Gastroesophageal sphincter (tissue), 2 donors: ENCODE results near the gene L3MBTL3.

Source experiments
- EP300 ChIP-seq: sonication (generic); formaldehyde crosslinking; IDR thresholded peaks from one replicate; pipeline ENCODE4 v1.6.1; 2017; ENCODE audit warnings: antibody characterized with exemption, mild to moderate bottlenecking
- POLR2A ChIP-seq, 2 donors: fragments of 450-650 bp; IDR thresholded peaks; one replicate each; pipeline ENCODE4 v1.6.1; 2017; ENCODE audit warnings: antibody characterized with exemption in 2 of 2, mild to moderate bottlenecking in 2 of 2, moderate library complexity in 1 of 2
- POLR2AphosphoS5 ChIP-seq: sonication (generic); formaldehyde crosslinking; IDR thresholded peaks from one replicate; pipeline ENCODE4 v1.6.1; 2017; ENCODE audit warnings: antibody characterized with exemption

DNA sequence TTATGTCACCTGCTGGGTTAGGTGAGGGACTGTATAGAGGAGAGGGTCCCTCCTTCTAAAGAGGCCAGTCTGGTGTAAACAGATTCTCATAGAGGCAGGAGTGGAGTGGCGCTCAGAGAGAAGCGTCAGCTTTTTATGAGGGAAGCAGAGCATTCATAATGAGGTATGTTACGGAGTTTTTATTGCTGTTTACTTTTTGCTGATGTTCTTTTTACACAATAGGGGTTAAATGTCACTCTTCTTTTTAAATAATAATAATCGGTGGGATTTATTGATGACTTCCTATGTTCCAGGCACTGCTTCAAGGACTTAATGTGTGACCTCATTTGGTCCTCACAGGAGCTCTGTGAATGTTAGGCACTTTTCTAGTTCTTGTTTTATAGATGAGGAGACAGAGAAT, 79.9 kb downstream of the L3MBTL3 start:
- TF ChIP-seq POLR2AphosphoS5 (no peak), EP300 (no peak), POLR2A (IDR thresholded peaks at IDR 0.05) (no peak)
